ENCODE measurements around the gene RAPGEF1. TPM values are rescaled to one million over a fixed set of nuclear protein-coding genes. Genes with fewer than 3 reads are reported as not detected.

RAPGEF1 gene
- total and polyA plus RNA-seq, 2 donors (not counting 3 experiments of a cell fraction or from before 2014, with no cell fraction given) = 50.0 to 124 TPM

GRCh38 chr9:131591845-131592208 lies 148.0 kb downstream of the RAPGEF1 start:
- H3K4me1 ChIP-seq (ENCODE audit: control insufficient read depth, extremely low read depth, insufficient read depth, low read length) = peaks cover 14% of the 10 kb centered on the region

More at GRCh38 chr9:131591845-131592208, 148.0 kb downstream of the RAPGEF1 start:
- intact Hi-C loops (cut with micrococcal nuclease) = loop anchor here (1.0 to 2.0 kb wide), 5 partner anchors 16 to 155 kb away; partner anchors contain the start of gene RAPGEF1
- TF ChIP-seq POLR2A (IDR thresholded peaks at IDR 0.05; ENCODE audit: low read depth, low read length) (no peak), CTCF (IDR thresholded peaks at IDR 0.05; ENCODE audit: extremely low read depth in 1 of 2, insufficient read depth in 1 of 2, low read depth in 1 of 2, low read length in 2 of 2) (no peak), POLR2AphosphoS5 (IDR thresholded peaks at IDR 0.05; ENCODE audit: insufficient read depth, low read depth, low read length) (no peak), GATA2 (IDR thresholded peaks at IDR 0.05; ENCODE audit: insufficient read depth, insufficient read length, low read depth, low read length) (no peak), EZH2 (IDR thresholded peaks at IDR 0.05; ENCODE audit: borderline replicate concordance, low read depth, low read length, severe bottlenecking) (no peak), FOS (IDR thresholded peaks at IDR 0.05; ENCODE audit: borderline replicate concordance, insufficient read depth, low read length) (no peak), MYC (IDR thresholded peaks at IDR 0.05; ENCODE audit: low read depth, low read length) (no peak)
- Histone ChIP-seq H2AFZ (ENCODE audit: low read depth, low read length) (no peak overlapping the region), H3K9me1 (replicated peaks; ENCODE audit: control insufficient read depth, extremely low read depth, insufficient read depth, low read length) (no peaks in the 10 kb centered on the region), H3K4me3 (replicated peaks in 1 of 3; ENCODE audit: insufficient read depth in 1 of 3, low read depth in 1 of 3, low read length in 3 of 3) (no peak overlapping the region), H3K79me2 (ENCODE audit: control insufficient read depth, insufficient read depth, low read length) (no peaks in the 10 kb centered on the region), H3K27me3 (ENCODE audit: control insufficient read depth in 2 of 2, insufficient read depth in 2 of 2, low read length in 2 of 2) (no peaks in the 10 kb centered on the region), H3K9me3 (replicated peaks; ENCODE audit: control insufficient read depth, insufficient read depth, low read length) (no peaks in the 10 kb centered on the region), H4K20me1 (replicated peaks; ENCODE audit: control insufficient read depth, extremely low read depth, insufficient read depth, low read length) (no peaks in the 10 kb centered on the region), H3K9ac (replicated peaks; ENCODE audit: extremely low read depth, insufficient read depth, low read length) (no peak overlapping the region), H3K4me2 (ENCODE audit: insufficient read depth, low read length) (no peak overlapping the region), H3K36me3 (ENCODE audit: control insufficient read depth in 2 of 2, extremely low read depth in 1 of 2, insufficient read depth in 2 of 2, low read length in 2 of 2) (peaks cover 5 to 50% of the 10 kb centered on the region in 2 experiments), H3K27ac (ENCODE audit: insufficient read depth, low read depth, low read length) (no peak overlapping the region)
- ChIA-PET POLR2A (no interaction called here), CTCF (interaction anchor here (0.6 to 4.1 kb wide), 28 partner anchors 11 to 167 kb away, joined by 3 to 89 read pairs (median 4); partner anchors contain the start of gene RAPGEF1)
- BruUV-seq (replicated peaks) = no TSS peak
- FAIRE-seq (no peak), DNase-seq (ENCODE audit: low read depth, low spot score) (no peak)
- dilution Hi-C loops (cut with MboI; ENCODE audit: extremely low pct_ligation_motif_present, low sequenced_read_pairs) = no loop called here
